Stimulated activated naive CD4-positive, alpha-beta T cell (primary cell): ENCODE results near the gene TDP1.
A peak's percentile ranks its signal among the peaks of the same experiment; 100 is the strongest.
"Not testable (repeated sequence)": the region's sequence is repeated elsewhere in the genome, so short reads cannot be mapped to it uniquely, and the experiment has no call there.

Source experiments
- DNase-seq, 6 experiments: peaks; one replicate each; lab custom pipeline; 2025; lab: John Stamatoyannopoulos, UW

TDP1 gene

GRCh38 chr14:90049390-90049789 is 93.7 kb downstream of the TDP1 start:
- no peak for DNase-seq

- no peak for DNase-seq
These were observed 94.5 kb downstream of the TDP1 start for GRCh38 chr14:90050271-90050670.

- DNase-seq = no peak
These were observed 97.3 kb downstream of the TDP1 start for GRCh38 chr14:90053044-90053443.

- no peak for DNase-seq
These were observed 99.1 kb downstream of the TDP1 start for GRCh38 chr14:90054803-90055202.

- DNase-seq = no peak
These were observed 101.1 kb downstream of the TDP1 start for GRCh38 chr14:90056826-90057225.

GRCh38 chr14:90058876-90059458 is 103.2 kb downstream of the TDP1 start:
- no peak for DNase-seq

- DNase-seq = peak in 2 of 6 experiments; percentile 7 to 30
These were observed 104.7 kb downstream of the TDP1 start for GRCh38 chr14:90060312-90060964.

GRCh38 chr14:90060965-90061684 is 105.4 kb downstream of the TDP1 start:
- DNase-seq = no peak

- no peak for DNase-seq
These were observed 106.0 kb downstream of the TDP1 start, which contains the start of gene KCNK13 for GRCh38 chr14:90061685-90062126. Gene KCNK13, plus strand, starts transcription at chr14:90061994. Its CDS starts 212 bp downstream, at chr14:90062206.

GRCh38 chr14:90062127-90062794 is 106.5 kb downstream of the TDP1 start:
- DNase-seq = no peak

- DNase-seq = no peak
These were observed 107.3 kb downstream of the TDP1 start for GRCh38 chr14:90062822-90063539.

GRCh38 chr14:90072350-90072749 is 116.6 kb downstream of the TDP1 start:
- DNase-seq = no peak

- DNase-seq = no peak
These were observed 123.8 kb downstream of the TDP1 start for GRCh38 chr14:90079576-90079975.

GRCh38 chr14:90087433-90087832 is 131.7 kb downstream of the TDP1 start:
- DNase-seq = no peak

GRCh38 chr14:90088176-90088575 is 132.4 kb downstream of the TDP1 start:
- no peak for DNase-seq

- not testable (repeated sequence) for DNase-seq
These were observed 133.8 kb downstream of the TDP1 start for GRCh38 chr14:90089486-90089885.

- DNase-seq = no peak
These were observed 135.7 kb downstream of the TDP1 start for GRCh38 chr14:90091393-90091792.

- no peak for DNase-seq
These were observed 138.3 kb downstream of the TDP1 start for GRCh38 chr14:90093942-90094595.
